ENCODE data around the gene SUGP1. TPM values are rescaled to one million over a fixed set of nuclear protein-coding genes. Genes with fewer than 3 reads are reported as not detected.
"Not testable (repeated sequence)": the region's sequence is repeated elsewhere in the genome, so short reads cannot be mapped to it uniquely, and the experiment has no call there.

SUGP1 gene
- total RNA-seq, 1 donor from 2014 or later = 79.8 TPM

GRCh38 chr19:19350756-19351155 lies 30.4 kb upstream of the SUGP1 start:
- DNase-seq (ENCODE audit: low spot score); H3K27ac Mint-ChIP-seq; H3K27me3 Mint-ChIP-seq (ENCODE audit: insufficient read depth); H3K9me3 Mint-ChIP-seq; H3K4me1 Mint-ChIP-seq (ENCODE audit: low read depth); H3K4me3 Mint-ChIP-seq; intact Hi-C loops (cut with micrococcal nuclease): not testable (repeated sequence)
- H3K36me3 Mint-ChIP-seq (ENCODE audit: low read depth) = peaks cover 24% of the 10 kb centered on the region

- Mint-ChIP-seq H3K4me1 (ENCODE audit: low read depth) (no peaks in the 10 kb centered on the region), H3K9me3 (no peaks in the 10 kb centered on the region), H3K27me3 (ENCODE audit: insufficient read depth) (no peaks in the 10 kb centered on the region), H3K27ac (no peak overlapping the region), H3K4me3 (no peak overlapping the region), H3K36me3 (ENCODE audit: low read depth) (peaks cover 32% of the 10 kb centered on the region)
- DNase-seq (ENCODE audit: low spot score) = no peak
- intact Hi-C loops (cut with micrococcal nuclease) = no loop called here
These were observed 29.1 kb upstream of the SUGP1 start for GRCh38 chr19:19349365-19349764.

- intact Hi-C loops (cut with micrococcal nuclease) = no loop called here
- Mint-ChIP-seq H3K27ac (no peak overlapping the region), H3K36me3 (ENCODE audit: low read depth) (peaks cover 30% of the 10 kb centered on the region), H3K9me3 (no peaks in the 10 kb centered on the region), H3K27me3 (ENCODE audit: insufficient read depth) (no peaks in the 10 kb centered on the region), H3K4me1 (ENCODE audit: low read depth) (no peaks in the 10 kb centered on the region), H3K4me3 (no peak overlapping the region)
- no peak for DNase-seq (ENCODE audit: low spot score)
These were observed 28.0 kb upstream of the SUGP1 start for GRCh38 chr19:19348266-19348665.

- H3K27me3 Mint-ChIP-seq (ENCODE audit: insufficient read depth) = no peaks in the 10 kb centered on the region
- intact Hi-C loops (cut with micrococcal nuclease) = no loop called here
- no peak for DNase-seq (ENCODE audit: low spot score)
- no peak overlapping the region for H3K27ac Mint-ChIP-seq
- peaks cover 28% of the 10 kb centered on the region for H3K36me3 Mint-ChIP-seq (ENCODE audit: low read depth)
- H3K4me1 Mint-ChIP-seq (ENCODE audit: low read depth) = no peaks in the 10 kb centered on the region
- H3K4me3 Mint-ChIP-seq = no peak overlapping the region
- no peaks in the 10 kb centered on the region for H3K9me3 Mint-ChIP-seq
These were observed 27.2 kb upstream of the SUGP1 start for GRCh38 chr19:19347401-19348110.

- no peak for DNase-seq (ENCODE audit: low spot score)
- peaks cover 24% of the 10 kb centered on the region for H3K36me3 Mint-ChIP-seq (ENCODE audit: low read depth)
- no peak overlapping the region for H3K4me3 Mint-ChIP-seq
- no peak overlapping the region for H3K27ac Mint-ChIP-seq
- intact Hi-C loops (cut with micrococcal nuclease) = no loop called here
- no peaks in the 10 kb centered on the region for H3K9me3 Mint-ChIP-seq
- no peaks in the 10 kb centered on the region for H3K4me1 Mint-ChIP-seq (ENCODE audit: low read depth)
- no peaks in the 10 kb centered on the region for H3K27me3 Mint-ChIP-seq (ENCODE audit: insufficient read depth)
These were observed 25.7 kb upstream of the SUGP1 start for GRCh38 chr19:19345970-19346369.

GRCh38 chr19:19345232-19345631 lies 24.9 kb upstream of the SUGP1 start:
- H3K27me3 Mint-ChIP-seq (ENCODE audit: insufficient read depth) = no peaks in the 10 kb centered on the region
- no peak overlapping the region for H3K27ac Mint-ChIP-seq
- intact Hi-C loops (cut with micrococcal nuclease) = no loop called here
- no peak overlapping the region for H3K4me3 Mint-ChIP-seq
- no peak for DNase-seq (ENCODE audit: low spot score)
- H3K9me3 Mint-ChIP-seq = no peaks in the 10 kb centered on the region
- no peaks in the 10 kb centered on the region for H3K4me1 Mint-ChIP-seq (ENCODE audit: low read depth)
- H3K36me3 Mint-ChIP-seq (ENCODE audit: low read depth) = peaks cover 24% of the 10 kb centered on the region

GRCh38 chr19:19343762-19344161 lies 23.5 kb upstream of the SUGP1 start:
- Mint-ChIP-seq H3K27ac (no peak overlapping the region), H3K36me3 (ENCODE audit: low read depth) (peaks cover 24% of the 10 kb centered on the region), H3K9me3 (no peaks in the 10 kb centered on the region), H3K4me3 (no peak overlapping the region), H3K27me3 (ENCODE audit: insufficient read depth) (no peaks in the 10 kb centered on the region), H3K4me1 (ENCODE audit: low read depth) (no peaks in the 10 kb centered on the region)
- intact Hi-C loops (cut with micrococcal nuclease) = no loop called here
- no peak for DNase-seq (ENCODE audit: low spot score)

- intact Hi-C loops (cut with micrococcal nuclease) = no loop called here
- no peak overlapping the region for H3K27ac Mint-ChIP-seq
- no peaks in the 10 kb centered on the region for H3K4me1 Mint-ChIP-seq (ENCODE audit: low read depth)
- DNase-seq (ENCODE audit: low spot score) = no peak
- H3K27me3 Mint-ChIP-seq (ENCODE audit: insufficient read depth) = no peaks in the 10 kb centered on the region
- peaks cover 30% of the 10 kb centered on the region for H3K36me3 Mint-ChIP-seq (ENCODE audit: low read depth)
- no peak overlapping the region for H3K4me3 Mint-ChIP-seq
- H3K9me3 Mint-ChIP-seq = no peaks in the 10 kb centered on the region
These were observed 22.7 kb upstream of the SUGP1 start for GRCh38 chr19:19343016-19343362.

GRCh38 chr19:19342086-19343015 lies 22.0 kb upstream of the SUGP1 start:
- H3K4me1 Mint-ChIP-seq (ENCODE audit: low read depth) = no peaks in the 10 kb centered on the region
- no peak overlapping the region for H3K27ac Mint-ChIP-seq
- no peaks in the 10 kb centered on the region for H3K9me3 Mint-ChIP-seq
- H3K27me3 Mint-ChIP-seq (ENCODE audit: insufficient read depth) = no peaks in the 10 kb centered on the region
- DNase-seq (ENCODE audit: low spot score) = no peak
- intact Hi-C loops (cut with micrococcal nuclease) = no loop called here
- H3K4me3 Mint-ChIP-seq = no peak overlapping the region
- H3K36me3 Mint-ChIP-seq (ENCODE audit: low read depth) = peaks cover 31% of the 10 kb centered on the region

GRCh38 chr19:19341026-19341425 lies 20.7 kb upstream of the SUGP1 start:
- Mint-ChIP-seq H3K27ac (no peak overlapping the region), H3K4me1 (ENCODE audit: low read depth) (no peaks in the 10 kb centered on the region), H3K27me3 (ENCODE audit: insufficient read depth) (no peaks in the 10 kb centered on the region), H3K4me3 (no peak overlapping the region), H3K36me3 (ENCODE audit: low read depth) (peaks cover 28% of the 10 kb centered on the region), H3K9me3 (no peaks in the 10 kb centered on the region)
- no peak for DNase-seq (ENCODE audit: low spot score)
- intact Hi-C loops (cut with micrococcal nuclease) = no loop called here

GRCh38 chr19:19338082-19338481 lies 17.8 kb upstream of the SUGP1 start:
- DNase-seq (ENCODE audit: low spot score) = no peak

GRCh38 chr19:19337120-19337519 lies 16.8 kb upstream of the SUGP1 start:
- no peak for DNase-seq (ENCODE audit: low spot score)
- H3K4me1 Mint-ChIP-seq (ENCODE audit: low read depth) = no peaks in the 10 kb centered on the region
- intact Hi-C loops (cut with micrococcal nuclease) = no loop called here
- no peaks in the 10 kb centered on the region for H3K27me3 Mint-ChIP-seq (ENCODE audit: insufficient read depth)
- no peaks in the 10 kb centered on the region for H3K9me3 Mint-ChIP-seq
- H3K4me3 Mint-ChIP-seq = no peak overlapping the region
- no peak overlapping the region for H3K27ac Mint-ChIP-seq
- H3K36me3 Mint-ChIP-seq (ENCODE audit: low read depth) = peaks cover 25% of the 10 kb centered on the region

More at GRCh38 chr19:19338082-19338481, 17.8 kb upstream of the SUGP1 start:
- intact Hi-C loops (cut with micrococcal nuclease) = no loop called here
- Mint-ChIP-seq H3K4me1 (ENCODE audit: low read depth) (no peaks in the 10 kb centered on the region), H3K27ac (no peak overlapping the region), H3K9me3 (no peaks in the 10 kb centered on the region), H3K4me3 (no peak overlapping the region), H3K27me3 (ENCODE audit: insufficient read depth) (no peaks in the 10 kb centered on the region), H3K36me3 (ENCODE audit: low read depth) (peaks cover 25% of the 10 kb centered on the region)

GRCh38 chr19:19336597-19336996 lies 16.3 kb upstream of the SUGP1 start:
- Mint-ChIP-seq H3K27me3 (ENCODE audit: insufficient read depth) (no peaks in the 10 kb centered on the region), H3K9me3 (no peaks in the 10 kb centered on the region), H3K36me3 (ENCODE audit: low read depth) (peaks cover 26% of the 10 kb centered on the region), H3K4me1 (ENCODE audit: low read depth) (no peaks in the 10 kb centered on the region), H3K27ac (no peak overlapping the region), H3K4me3 (no peak overlapping the region)
- intact Hi-C loops (cut with micrococcal nuclease) = no loop called here
- no peak for DNase-seq (ENCODE audit: low spot score)
